Immature natural killer cell (primary cell): Measurements from ENCODE around the gene DLX1. TPM values are rescaled to one million over a fixed set of nuclear protein-coding genes. Genes with fewer than 3 reads are reported as not detected.
"Not testable (repeated sequence)": the region's sequence is repeated elsewhere in the genome, so short reads cannot be mapped to it uniquely, and the experiment has no call there.

Experiments used
- DNase-seq, 3 donors: peaks; one replicate each; pipeline ENCODE4 v3.0.0; 2022; ENCODE audit warnings: mixed read lengths in 1 of 3
- H3K27ac Mint-ChIP-seq, 6 donors: one replicate each; pipeline ENCODE4 v1.8.0; 2020; ENCODE audit warnings: mixed read lengths in 6 of 6, mild to moderate bottlenecking in 5 of 6, inconsistent platforms in 4 of 6, moderate library complexity in 3 of 6
- H3K27me3 Mint-ChIP-seq, 3 donors: one replicate each; pipeline ENCODE4 v1.8.0; 2020 to 2021; ENCODE audit warnings: low read depth in 3 of 3, mild to moderate bottlenecking in 3 of 3, mixed read lengths in 3 of 3, moderate library complexity in 3 of 3, inconsistent platforms in 1 of 3
- H3K36me3 Mint-ChIP-seq, 3 donors: one replicate each; pipeline ENCODE4 v1.8.0; 2020; ENCODE audit warnings: mixed read lengths in 3 of 3, inconsistent platforms in 2 of 3, mild to moderate bottlenecking in 2 of 3
- H3K4me1 Mint-ChIP-seq, 2 donors: one replicate each; pipeline ENCODE4 v1.8.0; 2020; ENCODE audit warnings: inconsistent platforms in 2 of 2, mild to moderate bottlenecking in 2 of 2, mixed read lengths in 2 of 2, moderate library complexity in 1 of 2
- H3K4me3 Mint-ChIP-seq, 5 donors: one replicate each; pipeline ENCODE4 v1.8.0; 2020; ENCODE audit warnings: mild to moderate bottlenecking in 5 of 5, mixed read lengths in 5 of 5, inconsistent platforms in 3 of 5, moderate library complexity in 3 of 5
- H3K9me3 Mint-ChIP-seq, 6 donors: one replicate each; pipeline ENCODE4 v1.8.0; 2020; ENCODE audit warnings: mild to moderate bottlenecking in 6 of 6, mixed read lengths in 6 of 6, inconsistent platforms in 4 of 6, moderate library complexity in 3 of 6
- polyA plus RNA-seq, 3 donors: library from polyadenylated mRNA; unstranded; fragments of 300-500 nt; fragmentation: Illumina TruSeq; gene quantifications; one replicate each; pipeline ENCODE4 v1.2.3, GENCODE V29; 2021

Gene DLX1
- polyA plus RNA-seq, 3 donors from 2014 or later: not detected

- Mint-ChIP-seq H3K27me3 (peaks cover 0 to 9% (median 4%) of the 10 kb centered on the region in 3 donors), H3K9me3 (no peaks in the 10 kb centered on the region), H3K36me3 (no peaks in the 10 kb centered on the region), H3K4me3 (no peak overlapping the region), H3K27ac (no peak overlapping the region), H3K4me1 (no peaks in the 10 kb centered on the region)
- no peak for DNase-seq
These were observed 51.8 kb downstream of the DLX1 start for GRCh38 chr2:172137109-172137508.

- Mint-ChIP-seq H3K4me1 (no peaks in the 10 kb centered on the region), H3K4me3 (no peak overlapping the region), H3K27ac (no peak overlapping the region), H3K27me3 (peaks cover 0 to 9% (median 5%) of the 10 kb centered on the region in 3 donors), H3K9me3 (no peaks in the 10 kb centered on the region), H3K36me3 (no peaks in the 10 kb centered on the region)
- DNase-seq: no peak
These were observed 52.6 kb downstream of the DLX1 start for GRCh38 chr2:172137943-172138342.

- not testable (repeated sequence) for H3K9me3 Mint-ChIP-seq, H3K36me3 Mint-ChIP-seq, H3K4me1 Mint-ChIP-seq
These were observed 53.4 kb downstream of the DLX1 start for GRCh38 chr2:172138727-172139126.

More at GRCh38 chr2:172138727-172139126, 53.4 kb downstream of the DLX1 start:
- not testable (repeated sequence) for H3K27ac Mint-ChIP-seq, H3K27me3 Mint-ChIP-seq, H3K4me3 Mint-ChIP-seq, DNase-seq

Other genes starting within 250 kb of the DLX1 start
- gene SLC25A12, start 191.3 kb upstream of the DLX1 start, polyA plus RNA-seq: 10 to 100 TPM; 14.1 to 19.8 (median 19.2) TPM
- 100 to 1,000 TPM in 1 of 3 donors, 10 to 100 TPM in 2; 49.0 to 103 (median 70.6) TPM for gene HAT1, start 163.0 kb upstream of the DLX1 start, polyA plus RNA-seq
- 1 to 10 TPM in 1 of 3 donors, under 1 TPM in 1, not detected in 1; 0.46 to 2.2 TPM for gene METAP1D, start 85.6 kb upstream of the DLX1 start, polyA plus RNA-seq
- under 1 TPM in 2 of 3 donors, not detected in 1; 0.10 to 0.37 TPM for gene DLX2, start 17.4 kb downstream of the DLX1 start, polyA plus RNA-seq